Subcutaneous abdominal adipose tissue (tissue), 5 donors: ENCODE measurements around the gene MGA.
"Not testable (repeated sequence)": the region's sequence is repeated elsewhere in the genome, so short reads cannot be mapped to it uniquely, and the experiment has no call there.

Source experiments
- H3K27ac ChIP-seq: one replicate; pipeline ENCODE4 v1.7.0; 2013; ENCODE audit warnings: low read depth, mild to moderate bottlenecking, inconsistent platforms, low read length, moderate library complexity
- H3K27me3 ChIP-seq, 5 donors: one replicate each; pipeline ENCODE4 v1.7.0; 2013; ENCODE audit warnings: low read length in 5 of 5, inconsistent platforms in 1 of 5; ENCODE audit not compliant: control insufficient read depth in 5 of 5, insufficient read depth in 4 of 5
- H3K36me3 ChIP-seq, 5 donors: one replicate each; pipeline ENCODE4 v1.7.0; 2013; ENCODE audit warnings: low read length in 5 of 5; ENCODE audit not compliant: control insufficient read depth in 5 of 5, insufficient read depth in 5 of 5
- H3K4me1 ChIP-seq, 5 donors: one replicate each; pipeline ENCODE4 v1.7.0; 2013; ENCODE audit warnings: low read length in 5 of 5, mild to moderate bottlenecking in 3 of 5, moderate library complexity in 1 of 5; ENCODE audit not compliant: control insufficient read depth in 5 of 5, insufficient read depth in 5 of 5
- H3K4me3 ChIP-seq, 5 donors: one replicate each; pipeline ENCODE4 v1.7.0; 2013; ENCODE audit warnings: low read length in 5 of 5, low read depth in 1 of 5
- H3K9ac ChIP-seq, 5 donors: one replicate each; pipeline ENCODE4 v1.7.0; 2013; ENCODE audit warnings: low read length in 5 of 5, mild to moderate bottlenecking in 4 of 5, moderate library complexity in 3 of 5
- H3K9me3 ChIP-seq, 5 donors: one replicate each; pipeline ENCODE4 v1.7.0; 2013; ENCODE audit warnings: low read length in 5 of 5; ENCODE audit not compliant: control insufficient read depth in 5 of 5
- donor health status: healthy.
- donor health status: healthy.
- donor health status: healthy.
- donor health status: healthy.
- donor health status: healthy.

MGA gene

GRCh38 chr15:41695750-41696436, 35.7 kb downstream of the MGA start:
- Histone ChIP-seq H3K27ac (no peak overlapping the region), H3K9ac (no peak overlapping the region), H3K4me1 (peaks cover 0 to 4% (median 3%) of the 10 kb centered on the region in 5 donors), H3K36me3 (peaks cover 0 to 17% (median 7%) of the 10 kb centered on the region in 5 donors), H3K4me3 (no peak overlapping the region), H3K27me3 (no peaks in the 10 kb centered on the region), H3K9me3 (no peaks in the 10 kb centered on the region)

GRCh38 chr15:41698779-41699178, 38.6 kb downstream of the MGA start:
- no peak overlapping the region for H3K27ac ChIP-seq
- H3K4me3 ChIP-seq: no peak overlapping the region
- H3K9me3 ChIP-seq: no peaks in the 10 kb centered on the region
- no peaks in the 10 kb centered on the region for H3K27me3 ChIP-seq
- H3K36me3 ChIP-seq: peaks cover 2 to 17% (median 7%) of the 10 kb centered on the region in 5 donors
- no peak overlapping the region for H3K9ac ChIP-seq
- peaks cover 0 to 4% (median 3%) of the 10 kb centered on the region in 5 donors for H3K4me1 ChIP-seq

GRCh38 chr15:41703120-41703519, 42.9 kb downstream of the MGA start:
- Histone ChIP-seq H3K4me3 (no peak overlapping the region), H3K9ac (no peak overlapping the region), H3K4me1 (no peaks in the 10 kb centered on the region), H3K36me3 (peaks cover 2 to 13% (median 5%) of the 10 kb centered on the region in 5 donors), H3K27me3 (no peaks in the 10 kb centered on the region), H3K9me3 (no peaks in the 10 kb centered on the region), H3K27ac (no peak overlapping the region)

GRCh38 chr15:41713047-41713446, 52.8 kb downstream of the MGA start:
- no peaks in the 10 kb centered on the region for H3K4me1 ChIP-seq
- H3K27me3 ChIP-seq: no peaks in the 10 kb centered on the region
- H3K36me3 ChIP-seq: peaks cover 18 to 52% (median 30%) of the 10 kb centered on the region in 5 donors
- H3K27ac ChIP-seq: no peak overlapping the region
- no peak overlapping the region for H3K9ac ChIP-seq
- no peaks in the 10 kb centered on the region for H3K9me3 ChIP-seq
- H3K4me3 ChIP-seq: no peak overlapping the region

GRCh38 chr15:41714291-41714690, 54.1 kb downstream of the MGA start:
- Histone ChIP-seq H3K4me3 (no peak overlapping the region), H3K27me3 (no peaks in the 10 kb centered on the region), H3K4me1 (no peaks in the 10 kb centered on the region), H3K9ac (no peak overlapping the region), H3K36me3 (peaks cover 16 to 40% (median 27%) of the 10 kb centered on the region in 5 donors), H3K9me3 (no peaks in the 10 kb centered on the region), H3K27ac (no peak overlapping the region)

- H3K27me3 ChIP-seq: no peaks in the 10 kb centered on the region
- H3K4me1 ChIP-seq: no peaks in the 10 kb centered on the region
- no peak overlapping the region for H3K9ac ChIP-seq
- no peaks in the 10 kb centered on the region for H3K9me3 ChIP-seq
- no peak overlapping the region for H3K4me3 ChIP-seq
- no peak overlapping the region for H3K27ac ChIP-seq
- peaks cover 0 to 16% (median 12%) of the 10 kb centered on the region in 5 donors for H3K36me3 ChIP-seq
Observed at GRCh38 chr15:41716864-41717263, 56.7 kb downstream of the MGA start.

GRCh38 chr15:41727143-41727542, 66.9 kb downstream of the MGA start:
- peaks cover 0 to 11% (median 8%) of the 10 kb centered on the region in 5 donors for H3K36me3 ChIP-seq
- H3K9ac ChIP-seq: no peak overlapping the region
- H3K27ac ChIP-seq: no peak overlapping the region

GRCh38 chr15:41728061-41728460, 67.9 kb downstream of the MGA start:
- H3K4me3 ChIP-seq, H3K27ac ChIP-seq, H3K9ac ChIP-seq, H3K27me3 ChIP-seq, H3K9me3 ChIP-seq, H3K4me1 ChIP-seq: not testable (repeated sequence)
- peaks cover 0 to 16% (median 8%) of the 10 kb centered on the region in 5 donors for H3K36me3 ChIP-seq

More at GRCh38 chr15:41727143-41727542, 66.9 kb downstream of the MGA start:
- Histone ChIP-seq H3K4me3 (no peak overlapping the region), H3K4me1 (no peaks in the 10 kb centered on the region), H3K27me3 (no peaks in the 10 kb centered on the region), H3K9me3 (no peaks in the 10 kb centered on the region)

- H3K36me3 ChIP-seq: peaks cover 12 to 30% (median 17%) of the 10 kb centered on the region in 5 donors
- no peak overlapping the region for H3K9ac ChIP-seq
- no peaks in the 10 kb centered on the region for H3K4me1 ChIP-seq
- no peaks in the 10 kb centered on the region for H3K9me3 ChIP-seq
- no peak overlapping the region for H3K27ac ChIP-seq
- H3K4me3 ChIP-seq: no peak overlapping the region
- no peaks in the 10 kb centered on the region for H3K27me3 ChIP-seq
Observed at GRCh38 chr15:41730543-41730942, 70.3 kb downstream of the MGA start.

- Histone ChIP-seq H3K9me3 (no peaks in the 10 kb centered on the region), H3K27me3 (no peaks in the 10 kb centered on the region), H3K27ac (no peak overlapping the region), H3K36me3 (peaks cover 20 to 43% (median 26%) of the 10 kb centered on the region in 5 donors), H3K4me3 (no peak overlapping the region), H3K4me1 (no peaks in the 10 kb centered on the region), H3K9ac (no peak overlapping the region)
Observed at GRCh38 chr15:41732483-41732882, 72.3 kb downstream of the MGA start.
